Effector memory CD8-positive, alpha-beta T cell (primary cell): ENCODE data around the gene PARVA.

ENCODE experiments used
- ATAC-seq: fragments of 150-1000 bp; cut with Tn5 transposase; replicated peaks from 2 replicates; pipeline ENCODE4 v1.10.0; 2021; ENCODE audit warnings: mild to moderate bottlenecking, moderate library complexity
- DNase-seq, 3 experiments: peaks; one replicate each; pipeline ENCODE4 v3.0.0; 2021
- H3K27ac Mint-ChIP-seq, 2 donors: one replicate each; pipeline ENCODE4 v1.8.0; 2022; ENCODE audit warnings: mild to moderate bottlenecking in 2 of 2, mixed read lengths in 2 of 2, moderate library complexity in 2 of 2
- H3K27me3 Mint-ChIP-seq, 2 donors: one replicate each; pipeline ENCODE4 v1.8.0; 2022; ENCODE audit warnings: mixed read lengths in 2 of 2
- H3K36me3 Mint-ChIP-seq: one replicate; pipeline ENCODE4 v1.8.0; 2022; ENCODE audit warnings: mild to moderate bottlenecking, moderate library complexity, mixed read lengths; ENCODE audit not compliant: insufficient read depth
- H3K4me1 Mint-ChIP-seq, 2 donors: one replicate each; pipeline ENCODE4 v1.8.0; 2022; ENCODE audit warnings: low read depth in 2 of 2, mixed read lengths in 2 of 2
- H3K4me3 Mint-ChIP-seq, 2 donors: one replicate each; pipeline ENCODE4 v1.8.0; 2022; ENCODE audit warnings: mild to moderate bottlenecking in 2 of 2, mixed read lengths in 2 of 2, moderate library complexity in 2 of 2
- H3K9me3 Mint-ChIP-seq, 2 donors: one replicate each; pipeline ENCODE4 v1.8.0; 2022; ENCODE audit warnings: mixed read lengths in 2 of 2

Gene PARVA

DNA sequence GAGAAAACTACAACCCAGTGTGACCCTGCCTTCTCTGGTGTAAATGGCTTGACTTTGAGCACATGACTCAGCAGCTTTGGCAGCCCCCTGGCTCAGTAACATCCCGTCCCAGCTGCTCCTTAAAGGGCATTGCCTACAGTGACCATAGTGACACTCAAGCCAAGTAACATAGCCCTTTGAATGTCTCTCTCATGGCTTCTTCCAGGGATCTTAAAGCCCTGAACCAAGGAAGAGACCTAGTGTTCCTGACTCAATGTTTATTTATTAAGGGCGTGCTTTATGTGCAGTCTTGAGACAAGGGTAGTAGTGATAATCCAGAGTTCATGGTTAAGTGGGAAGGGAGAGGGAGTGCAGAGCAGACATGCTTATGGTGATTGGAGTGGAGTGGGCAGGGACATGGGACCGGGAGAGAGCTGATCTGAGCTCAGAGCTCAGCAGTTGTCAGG, 125.7 kb downstream of the PARVA start:
- DNase-seq = no peak
- Mint-ChIP-seq H3K27me3 (peaks cover 8 to 18% of the 10 kb centered on the region in 2 donors), H3K4me3 (no peak overlapping the region), H3K9me3 (no peaks in the 10 kb centered on the region), H3K27ac (no peak overlapping the region), H3K36me3 (no peaks in the 10 kb centered on the region), H3K4me1 (no peaks in the 10 kb centered on the region)
- no peak for ATAC-seq

- no peak overlapping the region for H3K4me3 Mint-ChIP-seq
- H3K27me3 Mint-ChIP-seq = peaks cover 3 to 10% of the 10 kb centered on the region in 2 donors
- ATAC-seq = no peak
- no peak for DNase-seq
- H3K36me3 Mint-ChIP-seq = no peaks in the 10 kb centered on the region
- H3K4me1 Mint-ChIP-seq = no peaks in the 10 kb centered on the region
- H3K27ac Mint-ChIP-seq = no peak overlapping the region
- H3K9me3 Mint-ChIP-seq = no peaks in the 10 kb centered on the region
Measured at GRCh38 chr11:12503886-12504285, 126.5 kb downstream of the PARVA start.

- ATAC-seq = no peak
- no peak for DNase-seq
- Mint-ChIP-seq H3K27me3 (peaks cover 0 to 7% of the 10 kb centered on the region in 2 donors), H3K27ac (no peak overlapping the region), H3K9me3 (no peaks in the 10 kb centered on the region), H3K4me3 (no peak overlapping the region), H3K4me1 (no peaks in the 10 kb centered on the region), H3K36me3 (no peaks in the 10 kb centered on the region)
Measured at GRCh38 chr11:12505183-12505582, 127.8 kb downstream of the PARVA start.

DNA sequence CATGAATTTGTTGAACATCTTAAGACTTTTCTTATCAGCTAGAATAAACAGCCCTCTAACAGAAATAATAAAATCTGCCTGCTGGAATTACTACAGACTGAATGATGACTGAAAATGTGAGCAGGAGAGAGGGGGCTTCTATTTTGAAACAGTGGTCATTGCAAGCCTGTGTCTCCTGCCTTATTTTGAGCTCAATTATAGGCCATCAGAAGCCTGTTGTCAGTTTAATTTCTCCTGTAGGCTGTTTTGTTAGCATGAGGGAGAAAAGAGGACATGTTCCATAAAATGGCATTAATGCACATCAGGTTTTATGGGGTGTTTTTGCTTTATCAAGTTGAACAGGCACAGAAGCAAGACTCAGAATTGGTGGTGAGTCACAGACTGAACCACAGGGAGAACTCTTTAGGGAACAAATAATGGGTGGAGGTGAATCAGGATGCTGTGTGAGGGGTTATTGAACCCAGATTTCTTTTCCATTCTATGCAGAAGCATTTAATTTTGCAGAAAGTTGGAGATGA, 129.1 kb downstream of the PARVA start:
- Mint-ChIP-seq H3K27me3 (peaks cover 0 to 12% of the 10 kb centered on the region in 2 donors), H3K27ac (no peak overlapping the region), H3K9me3 (no peaks in the 10 kb centered on the region), H3K4me1 (no peaks in the 10 kb centered on the region), H3K4me3 (no peak overlapping the region), H3K36me3 (no peaks in the 10 kb centered on the region)
- DNase-seq (no peak), ATAC-seq (no peak)

DNA sequence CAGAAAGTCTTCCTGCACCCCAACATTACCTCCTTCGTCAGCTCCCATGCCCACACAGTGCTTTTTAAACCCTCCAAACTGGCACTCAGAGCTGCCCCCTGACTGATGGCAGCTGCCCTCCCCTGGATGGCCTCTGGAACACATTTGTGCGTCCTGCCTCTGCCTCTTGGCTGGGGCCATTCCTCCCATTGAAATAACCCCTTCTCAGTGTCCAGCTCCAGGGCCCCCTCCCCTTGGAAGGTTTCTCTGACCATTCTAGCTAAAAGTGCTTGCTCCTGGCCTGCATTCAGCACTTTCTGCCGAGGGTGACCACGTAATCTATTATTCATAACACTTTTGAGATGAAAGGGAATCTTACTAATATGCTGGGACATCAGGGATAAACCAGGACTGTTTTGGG, 130.0 kb downstream of the PARVA start:
- Mint-ChIP-seq H3K27me3 (peaks cover 0 to 12% of the 10 kb centered on the region in 2 donors), H3K4me1 (no peaks in the 10 kb centered on the region), H3K27ac (no peak overlapping the region), H3K4me3 (no peak overlapping the region), H3K9me3 (no peaks in the 10 kb centered on the region), H3K36me3 (no peaks in the 10 kb centered on the region)
- ATAC-seq (no peak), DNase-seq (no peak)

DNA sequence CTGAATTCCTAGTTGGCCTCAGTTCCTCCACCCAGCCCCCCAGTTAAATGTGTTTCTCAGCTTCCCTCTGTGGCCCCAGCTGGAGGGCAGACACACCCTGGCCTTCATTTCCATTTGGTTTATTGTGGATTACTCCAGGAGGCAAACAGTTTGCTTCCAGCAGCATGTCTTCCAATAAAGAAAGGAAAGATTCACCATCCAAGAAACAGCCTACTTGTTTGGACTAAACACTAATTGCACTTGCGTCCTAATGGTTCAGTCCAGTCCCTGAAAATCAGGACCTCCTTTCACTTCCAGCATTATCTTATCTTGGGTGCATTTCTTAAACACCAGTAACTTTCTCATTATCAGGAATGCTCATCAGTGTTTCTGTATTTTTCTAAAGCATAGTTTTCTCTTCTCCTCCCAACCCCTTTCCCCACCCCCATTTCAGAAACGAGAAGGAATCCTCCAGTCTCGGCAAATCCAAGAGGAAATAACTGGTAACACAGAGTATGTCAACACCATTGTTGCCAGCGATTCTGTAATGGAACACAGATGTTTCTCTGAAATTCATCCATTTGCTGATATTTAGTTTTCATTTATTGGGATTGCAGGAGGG, 130.9 kb downstream of the PARVA start:
- peaks cover 3 to 12% of the 10 kb centered on the region in 2 donors for H3K27me3 Mint-ChIP-seq
- H3K4me1 Mint-ChIP-seq = no peaks in the 10 kb centered on the region
- no peak overlapping the region for H3K27ac Mint-ChIP-seq
- no peak overlapping the region for H3K4me3 Mint-ChIP-seq
- ATAC-seq (no peak), DNase-seq (no peak)
- no peaks in the 10 kb centered on the region for H3K9me3 Mint-ChIP-seq
- H3K36me3 Mint-ChIP-seq = no peaks in the 10 kb centered on the region

- Mint-ChIP-seq H3K27ac (no peak overlapping the region), H3K36me3 (no peaks in the 10 kb centered on the region), H3K9me3 (no peaks in the 10 kb centered on the region), H3K27me3 (peaks cover 10 to 12% of the 10 kb centered on the region in 2 donors), H3K4me1 (no peaks in the 10 kb centered on the region), H3K4me3 (no peak overlapping the region)
- DNase-seq (no peak), ATAC-seq (no peak)
Measured at GRCh38 chr11:12509371-12509770, 132.0 kb downstream of the PARVA start.

- H3K27me3 Mint-ChIP-seq = peaks cover 10 to 17% of the 10 kb centered on the region in 2 donors
- no peak for DNase-seq
- H3K9me3 Mint-ChIP-seq = no peaks in the 10 kb centered on the region
- no peaks in the 10 kb centered on the region for H3K36me3 Mint-ChIP-seq
- H3K4me3 Mint-ChIP-seq = no peak overlapping the region
- ATAC-seq = no peak
- H3K4me1 Mint-ChIP-seq = no peaks in the 10 kb centered on the region
- H3K27ac Mint-ChIP-seq = no peak overlapping the region
Measured at GRCh38 chr11:12512132-12512531, 134.8 kb downstream of the PARVA start.

DNA sequence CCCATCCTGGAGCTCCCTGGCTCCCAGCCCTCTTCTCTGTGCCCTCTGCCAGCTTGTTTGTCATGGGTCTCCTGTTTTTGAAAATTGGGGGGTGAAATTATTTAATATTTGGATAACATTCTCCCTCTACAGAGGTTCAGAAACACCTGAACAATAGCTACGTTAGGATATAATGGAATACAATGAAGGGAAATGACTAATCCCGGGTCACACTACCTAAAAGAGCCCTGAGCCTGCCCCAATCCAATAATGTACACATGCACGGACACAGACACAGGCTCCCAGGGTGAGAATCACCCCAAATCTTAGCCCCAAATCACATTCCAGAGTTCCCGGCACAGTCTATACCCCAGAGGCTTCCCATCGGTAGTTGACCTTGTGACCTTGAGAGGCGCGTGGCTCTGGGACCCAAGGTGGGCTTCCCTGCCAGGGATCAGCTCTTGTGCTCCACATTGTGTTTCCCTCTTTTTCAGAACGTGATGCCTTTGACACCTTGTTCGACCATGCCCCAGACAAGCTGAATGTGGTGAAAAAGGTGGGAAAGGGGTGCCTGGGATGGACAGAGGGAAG, 135.5 kb downstream of the PARVA start:
- Mint-ChIP-seq H3K36me3 (no peaks in the 10 kb centered on the region), H3K4me3 (no peak overlapping the region), H3K27me3 (peaks cover 11 to 13% of the 10 kb centered on the region in 2 donors), H3K4me1 (no peaks in the 10 kb centered on the region), H3K9me3 (no peaks in the 10 kb centered on the region), H3K27ac (no peak overlapping the region)
- ATAC-seq = no peak
- no peak for DNase-seq

- H3K27ac Mint-ChIP-seq = no peak overlapping the region
- no peaks in the 10 kb centered on the region for H3K4me1 Mint-ChIP-seq
- no peak for DNase-seq
- ATAC-seq = no peak
- no peaks in the 10 kb centered on the region for H3K9me3 Mint-ChIP-seq
- no peak overlapping the region for H3K4me3 Mint-ChIP-seq
- no peaks in the 10 kb centered on the region for H3K36me3 Mint-ChIP-seq
- peaks cover 15 to 34% of the 10 kb centered on the region in 2 donors for H3K27me3 Mint-ChIP-seq
Measured at GRCh38 chr11:12516387-12517105, 139.2 kb downstream of the PARVA start.

- no peak for ATAC-seq
- H3K27ac Mint-ChIP-seq = no peak overlapping the region
- peaks cover 15 to 34% of the 10 kb centered on the region in 2 donors for H3K27me3 Mint-ChIP-seq
- H3K4me3 Mint-ChIP-seq = no peak overlapping the region
- DNase-seq = no peak
- H3K36me3 Mint-ChIP-seq = no peaks in the 10 kb centered on the region
- H3K9me3 Mint-ChIP-seq = no peaks in the 10 kb centered on the region
- no peaks in the 10 kb centered on the region for H3K4me1 Mint-ChIP-seq
Measured at GRCh38 chr11:12517306-12517705, 139.9 kb downstream of the PARVA start.

GRCh38 chr11:12517741-12518140, 140.4 kb downstream of the PARVA start:
- DNase-seq (no peak), ATAC-seq (no peak)
- Mint-ChIP-seq H3K36me3 (no peaks in the 10 kb centered on the region), H3K27me3 (peaks cover 15 to 34% of the 10 kb centered on the region in 2 donors), H3K4me1 (no peaks in the 10 kb centered on the region), H3K27ac (no peak overlapping the region), H3K4me3 (no peak overlapping the region), H3K9me3 (no peaks in the 10 kb centered on the region)

- Mint-ChIP-seq H3K27me3 (peaks cover 15 to 26% of the 10 kb centered on the region in 2 donors), H3K9me3 (no peaks in the 10 kb centered on the region), H3K4me1 (no peaks in the 10 kb centered on the region), H3K27ac (no peak overlapping the region), H3K36me3 (no peaks in the 10 kb centered on the region), H3K4me3 (no peak overlapping the region)
- DNase-seq (no peak), ATAC-seq (no peak)
Measured at GRCh38 chr11:12518606-12519385, 141.4 kb downstream of the PARVA start.
